ENCODE results near the gene S100A10. TPM values are rescaled to one million over a fixed set of nuclear protein-coding genes. Genes with fewer than 3 reads are reported as not detected.
A peak's percentile ranks its signal among the peaks of the same experiment; 100 is the strongest.

S100A10 gene
- total RNA-seq, 1 experiment from 2014 or later: 1,694 TPM

GRCh38 chr1:152029929-152030211 lies 36.2 kb upstream of the S100A10 start:
- TF ChIP-seq CTCF (IDR thresholded peaks at IDR 0.05; ENCODE audit: unreplicated experiment): no peak
- Mint-ChIP-seq H3K9me3 (ENCODE audit: unreplicated experiment) (no peaks in the 10 kb centered on the region), H3K36me3 (ENCODE audit: insufficient read depth, unreplicated experiment) (peaks cover 50% of the 10 kb centered on the region), H3K27me3 (ENCODE audit: insufficient read depth, unreplicated experiment) (no peaks in the 10 kb centered on the region), H3K4me3 (ENCODE audit: unreplicated experiment) (no peak overlapping the region), H3K4me1 (ENCODE audit: insufficient read depth, unreplicated experiment) (peaks cover 53% of the 10 kb centered on the region), H3K27ac (ENCODE audit: low read depth, unreplicated experiment) (peak overlapping the region; percentile 69)
- ChIA-PET CTCF (interaction anchor here (0.6 to 4.3 kb wide), 7 partner anchors 12 to 182 kb away, joined by 3 to 31 read pairs (median 4); no protein-coding TSS in a partner anchor), POLR2A (interaction anchor here (0.6 to 13.2 kb wide), 8 partner anchors 20 to 960 kb away, joined by 3 to 622 read pairs (median 7); no protein-coding TSS in a partner anchor)
- intact Hi-C loops (cut with micrococcal nuclease): no loop called here
- no TSS peak for BruUV-seq (replicated peaks)
- DNase-seq (ENCODE audit: unreplicated experiment): no peak

GRCh38 chr1:152029144-152029928 lies 35.7 kb upstream of the S100A10 start:
- Mint-ChIP-seq H3K27me3 (ENCODE audit: insufficient read depth, unreplicated experiment) (no peaks in the 10 kb centered on the region), H3K27ac (ENCODE audit: low read depth, unreplicated experiment) (peak overlapping the region; percentile 69), H3K4me3 (ENCODE audit: unreplicated experiment) (no peak overlapping the region), H3K4me1 (ENCODE audit: insufficient read depth, unreplicated experiment) (peaks cover 59% of the 10 kb centered on the region), H3K36me3 (ENCODE audit: insufficient read depth, unreplicated experiment) (peaks cover 44% of the 10 kb centered on the region), H3K9me3 (ENCODE audit: unreplicated experiment) (no peaks in the 10 kb centered on the region)
- POLR2A ChIA-PET: interaction anchor here (0.8 to 13.2 kb wide), 7 partner anchors 21 to 200 kb away, joined by 3 to 622 read pairs (median 8); no protein-coding TSS in a partner anchor
- CTCF ChIA-PET: interaction anchor here (0.6 to 4.3 kb wide), 7 partner anchors 15 to 338 kb away, joined by 3 to 31 read pairs (median 5); no protein-coding TSS in a partner anchor
- intact Hi-C loops (cut with micrococcal nuclease): no loop called here
- BruUV-seq (replicated peaks): TSS peak; percentile 94
- DNase-seq (ENCODE audit: unreplicated experiment): peak; percentile 95
- no peak for TF ChIP-seq CTCF (IDR thresholded peaks at IDR 0.05; ENCODE audit: unreplicated experiment)

- Mint-ChIP-seq H3K27ac (ENCODE audit: low read depth, unreplicated experiment) (no peak overlapping the region), H3K4me1 (ENCODE audit: insufficient read depth, unreplicated experiment) (peaks cover 55% of the 10 kb centered on the region), H3K27me3 (ENCODE audit: insufficient read depth, unreplicated experiment) (no peaks in the 10 kb centered on the region), H3K4me3 (ENCODE audit: unreplicated experiment) (no peak overlapping the region), H3K36me3 (ENCODE audit: insufficient read depth, unreplicated experiment) (peaks cover 20% of the 10 kb centered on the region), H3K9me3 (ENCODE audit: unreplicated experiment) (no peaks in the 10 kb centered on the region)
- BruUV-seq (replicated peaks): no TSS peak
- no peak for DNase-seq (ENCODE audit: unreplicated experiment)
- CTCF ChIA-PET: interaction anchor here (0.6 to 4.3 kb wide), 5 partner anchors 12 to 551 kb away, joined by 3 to 31 read pairs (median 3); no protein-coding TSS in a partner anchor
- no peak for TF ChIP-seq CTCF (IDR thresholded peaks at IDR 0.05; ENCODE audit: unreplicated experiment)
- intact Hi-C loops (cut with micrococcal nuclease): no loop called here
- POLR2A ChIA-PET: interaction anchor here (1.0 to 11.3 kb wide), 4 partner anchors 10 to 25 kb away, joined by 3 to 208 read pairs (median 8); partner anchors contain the start of gene S100A11
These were observed 33.2 kb upstream of the S100A10 start for GRCh38 chr1:152026895-152027294.

GRCh38 chr1:152024223-152024622 lies 30.6 kb upstream of the S100A10 start:
- ChIA-PET CTCF (interaction anchor here (0.6 to 1.4 kb wide), 10 partner anchors 9 to 159 kb away, joined by 3 to 7 read pairs (median 4); no protein-coding TSS in a partner anchor), POLR2A (interaction anchor here (0.7 to 2.6 kb wide), 9 partner anchors 11 to 87 kb away, joined by 3 to 45 read pairs (median 4); partner anchors contain the start of gene S100A11)
- H3K9me3 Mint-ChIP-seq (ENCODE audit: unreplicated experiment): no peaks in the 10 kb centered on the region

More at GRCh38 chr1:152024223-152024622, 30.6 kb upstream of the S100A10 start:
- no peak for DNase-seq (ENCODE audit: unreplicated experiment)
- intact Hi-C loops (cut with micrococcal nuclease): no loop called here
- Mint-ChIP-seq H3K27ac (ENCODE audit: low read depth, unreplicated experiment) (no peak overlapping the region), H3K4me1 (ENCODE audit: insufficient read depth, unreplicated experiment) (peaks cover 35% of the 10 kb centered on the region), H3K27me3 (ENCODE audit: insufficient read depth, unreplicated experiment) (no peaks in the 10 kb centered on the region), H3K4me3 (ENCODE audit: unreplicated experiment) (no peak overlapping the region), H3K36me3 (ENCODE audit: insufficient read depth, unreplicated experiment) (no peaks in the 10 kb centered on the region)
- no peak for TF ChIP-seq CTCF (IDR thresholded peaks at IDR 0.05; ENCODE audit: unreplicated experiment)
- no TSS peak for BruUV-seq (replicated peaks)

Data from MCF 10A (cell line).